Astrocyte of the spinal cord (primary cell): ENCODE data around the gene TSPAN4.
A peak's percentile ranks its signal among the peaks of the same experiment; 100 is the strongest.

ENCODE experiments used
- DNase-seq: peaks from one replicate; pipeline ENCODE4 v3.0.0; 2011; ENCODE audit warnings: low read depth, low spot score
- H3K4me3 ChIP-seq: 2 replicates; pipeline ENCODE4 v1.5.1; 2011; ENCODE audit warnings: low read depth, mild to moderate bottlenecking, low read length, moderate library complexity
- CTCF ChIP-seq: IDR thresholded peaks from 2 replicates; pipeline ENCODE4 v1.5.1; 2012; ENCODE audit warnings: low read depth, mild to moderate bottlenecking, low read length, inconsistent platforms
- in situ Hi-C: cut with HindIII; loops from 2 replicates; pipeline ENCODE4 v1.10.0; 2017; ENCODE audit warnings: low sequenced_read_pairs

TSPAN4 gene

GRCh38 chr11:897253-898142 lies 54.8 kb downstream of the TSPAN4 start:
- TF ChIP-seq CTCF: no peak
- in situ Hi-C loops: no loop called here
- no peak for DNase-seq
- H3K4me3 ChIP-seq: no peak overlapping the region

- H3K4me3 ChIP-seq: no peak overlapping the region
- in situ Hi-C loops: no loop called here
- peak; percentile 55 for TF ChIP-seq CTCF
- DNase-seq: peak; percentile 14
These were observed 55.5 kb downstream of the TSPAN4 start for GRCh38 chr11:898143-898511.

DNA sequence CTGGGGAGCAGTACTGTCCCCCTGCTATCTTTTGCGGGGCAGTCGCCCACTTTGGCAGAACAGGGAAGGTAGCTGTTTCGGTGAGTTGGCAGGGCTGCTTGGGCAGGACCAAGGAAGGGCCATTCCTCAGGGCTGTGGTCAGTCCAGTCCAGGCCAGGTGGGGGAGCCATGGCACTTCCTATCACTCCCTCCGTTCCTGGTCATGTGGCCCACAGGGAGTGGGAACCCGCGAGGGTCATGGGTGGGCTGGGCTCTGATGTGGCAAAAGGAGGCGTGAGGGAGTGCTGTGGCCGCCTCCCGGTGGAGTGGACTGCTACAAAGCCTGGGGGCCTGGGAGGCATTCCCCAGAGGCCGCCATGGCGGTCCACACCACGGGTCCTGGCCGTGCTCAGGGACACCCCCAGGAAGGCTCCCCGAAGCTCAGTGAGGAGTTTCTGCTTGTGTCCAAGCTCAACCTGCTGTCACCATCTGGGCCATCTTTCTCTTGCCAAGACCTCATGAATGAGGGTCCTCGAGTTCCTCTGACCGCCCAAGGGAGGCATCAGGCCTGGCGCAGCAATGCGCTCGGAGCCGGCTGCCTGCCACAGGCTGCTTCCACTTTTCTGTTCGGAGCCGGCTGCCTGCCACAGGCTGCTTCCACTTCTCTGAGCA lies 56.0 kb downstream of the TSPAN4 start:
- in situ Hi-C loops: no loop called here
- no peak overlapping the region for H3K4me3 ChIP-seq
- DNase-seq: no peak
- TF ChIP-seq CTCF: peak; percentile 39

DNA sequence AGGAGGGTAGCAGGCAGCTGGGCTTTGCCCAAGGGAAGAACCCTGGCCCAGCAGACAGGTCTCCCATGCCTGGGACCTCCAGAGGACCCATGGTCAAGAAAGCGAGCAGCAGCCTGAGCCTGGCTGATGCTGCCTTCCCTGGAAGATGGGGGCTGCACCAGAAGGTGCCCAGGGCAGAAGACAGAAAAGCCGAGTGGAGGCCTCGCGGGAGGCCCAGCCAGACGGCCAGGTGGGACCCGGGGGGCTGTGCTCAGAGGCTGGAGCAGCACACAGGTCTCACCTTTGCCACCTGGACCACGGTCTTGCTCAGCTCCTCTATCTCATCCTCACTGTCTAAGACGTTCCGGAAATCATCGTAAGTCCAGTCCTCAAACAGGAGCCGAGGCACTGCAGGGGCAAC lies 57.1 kb downstream of the TSPAN4 start:
- no peak for DNase-seq
- in situ Hi-C loops: no loop called here
- H3K4me3 ChIP-seq: no peak overlapping the region
- no peak for TF ChIP-seq CTCF

DNA sequence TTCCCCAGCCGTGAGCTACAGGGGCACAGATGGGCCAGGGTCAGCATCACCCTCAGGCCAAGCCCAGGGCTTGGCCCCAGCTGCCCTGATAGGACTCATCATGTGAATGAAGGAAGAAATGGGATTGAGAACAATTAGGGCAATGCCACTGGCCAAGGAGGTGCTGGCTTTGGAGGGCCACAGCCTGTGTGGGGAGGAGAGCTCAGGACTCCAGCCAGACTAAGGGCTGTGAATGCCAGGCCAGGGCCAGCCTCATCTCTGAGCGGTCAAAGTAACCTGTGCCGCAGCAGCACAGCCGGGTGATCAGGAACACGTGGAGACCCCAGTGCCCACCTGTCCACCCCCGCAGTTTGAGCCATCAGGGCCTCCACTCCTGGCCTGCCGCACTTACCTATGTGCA lies 57.9 kb downstream of the TSPAN4 start:
- TF ChIP-seq CTCF: no peak
- in situ Hi-C loops: no loop called here
- no peak overlapping the region for H3K4me3 ChIP-seq
- no peak for DNase-seq

GRCh38 chr11:901452-902061 lies 58.9 kb downstream of the TSPAN4 start:
- DNase-seq: no peak
- no peak for TF ChIP-seq CTCF
- no peak overlapping the region for H3K4me3 ChIP-seq
- in situ Hi-C loops: no loop called here
